GM12873 (cell line): ENCODE results near the gene PCSK9.

Experiments
- TF ChIP-seq, protein P1 (sequence below): IDR thresholded peaks from 2 replicates; pipeline ENCODE4 v1.5.1; 2012; ENCODE audit warnings: low read depth, mild to moderate bottlenecking, moderate library complexity, low read length, control low read depth; ENCODE audit not compliant: insufficient read depth; ENCODE audit errors: missing control alignments

PCSK9 gene

DNA sequence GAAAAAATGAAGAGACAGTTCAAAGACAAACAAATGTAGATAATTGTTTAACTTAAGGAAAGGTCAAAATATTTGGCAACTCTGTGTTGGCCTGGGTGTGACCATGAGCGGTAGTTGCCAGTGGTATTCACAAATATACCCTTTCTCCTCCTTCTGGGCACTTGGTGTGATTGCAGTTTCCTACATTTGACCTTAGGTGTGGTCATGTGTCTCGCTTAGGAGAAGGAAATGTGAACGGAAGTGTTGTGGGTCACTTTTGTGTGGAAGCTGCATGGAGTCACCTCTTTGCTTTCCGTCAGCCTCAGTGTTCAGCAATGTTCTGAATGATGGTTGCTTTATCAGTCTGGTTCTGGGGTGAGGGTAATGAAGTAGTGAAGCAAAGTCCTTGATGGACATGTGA is 3.4 kb upstream of the PCSK9 start:
- TF ChIP-seq, protein P1, sequence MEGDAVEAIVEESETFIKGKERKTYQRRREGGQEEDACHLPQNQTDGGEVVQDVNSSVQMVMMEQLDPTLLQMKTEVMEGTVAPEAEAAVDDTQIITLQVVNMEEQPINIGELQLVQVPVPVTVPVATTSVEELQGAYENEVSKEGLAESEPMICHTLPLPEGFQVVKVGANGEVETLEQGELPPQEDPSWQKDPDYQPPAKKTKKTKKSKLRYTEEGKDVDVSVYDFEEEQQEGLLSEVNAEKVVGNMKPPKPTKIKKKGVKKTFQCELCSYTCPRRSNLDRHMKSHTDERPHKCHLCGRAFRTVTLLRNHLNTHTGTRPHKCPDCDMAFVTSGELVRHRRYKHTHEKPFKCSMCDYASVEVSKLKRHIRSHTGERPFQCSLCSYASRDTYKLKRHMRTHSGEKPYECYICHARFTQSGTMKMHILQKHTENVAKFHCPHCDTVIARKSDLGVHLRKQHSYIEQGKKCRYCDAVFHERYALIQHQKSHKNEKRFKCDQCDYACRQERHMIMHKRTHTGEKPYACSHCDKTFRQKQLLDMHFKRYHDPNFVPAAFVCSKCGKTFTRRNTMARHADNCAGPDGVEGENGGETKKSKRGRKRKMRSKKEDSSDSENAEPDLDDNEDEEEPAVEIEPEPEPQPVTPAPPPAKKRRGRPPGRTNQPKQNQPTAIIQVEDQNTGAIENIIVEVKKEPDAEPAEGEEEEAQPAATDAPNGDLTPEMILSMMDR: peak; percentile 16

DNA sequence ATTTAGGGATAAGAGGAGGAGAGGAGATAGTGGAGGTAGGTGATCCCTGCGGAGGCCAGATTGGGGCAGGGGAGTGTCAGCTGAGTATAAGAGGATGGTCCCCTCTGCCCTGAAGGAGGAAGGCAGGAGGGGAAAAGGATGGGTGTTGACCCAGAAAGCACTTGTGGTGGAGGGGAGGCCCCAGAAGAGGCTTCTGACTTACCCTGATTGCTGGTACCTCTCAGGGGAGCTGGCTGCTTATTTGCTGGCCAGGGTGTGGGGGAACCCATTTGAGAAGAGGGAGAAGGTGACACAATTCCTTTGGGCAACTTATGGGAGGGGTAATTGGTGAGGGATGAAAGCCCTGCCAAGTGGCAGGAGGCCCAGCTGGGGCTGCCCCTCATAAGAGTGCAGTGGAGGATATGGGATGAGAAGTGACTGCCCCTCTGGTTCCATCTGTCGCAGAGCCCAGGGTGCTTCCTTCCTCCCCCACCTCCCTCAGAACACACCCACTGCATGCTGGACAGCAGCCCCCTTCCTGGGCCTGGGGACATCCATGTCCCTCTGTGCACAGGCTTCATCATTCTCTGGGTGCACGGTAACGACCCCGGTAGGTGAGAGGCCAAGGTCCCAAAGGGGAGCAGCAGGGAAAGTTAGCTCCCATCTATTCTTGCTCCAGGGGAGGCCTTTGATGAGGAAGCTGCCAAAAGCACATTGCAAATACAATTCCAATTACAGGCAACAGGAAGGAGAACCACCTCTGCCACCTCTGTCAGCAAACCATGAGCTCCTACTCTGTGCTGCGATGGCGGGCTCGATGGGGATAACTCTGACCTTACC is 1.4 kb upstream of the PCSK9 start:
- TF ChIP-seq, protein P1: no peak

DNA sequence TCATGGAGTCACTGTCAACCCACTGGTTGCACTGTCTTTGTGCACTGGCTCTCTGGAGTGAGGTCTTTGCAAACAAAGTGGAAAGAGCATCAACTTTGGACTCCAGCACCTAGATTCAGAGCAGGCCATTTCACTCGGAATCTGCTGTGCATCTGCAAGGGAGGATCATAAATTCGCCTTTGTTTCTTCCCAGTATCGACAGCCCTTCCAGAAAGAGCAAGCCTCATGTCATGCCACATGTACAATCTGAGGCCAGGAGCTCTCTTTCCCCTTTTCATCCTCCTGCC is 853 bp upstream of the PCSK9 start:
- TF ChIP-seq, protein P1: no peak

DNA sequence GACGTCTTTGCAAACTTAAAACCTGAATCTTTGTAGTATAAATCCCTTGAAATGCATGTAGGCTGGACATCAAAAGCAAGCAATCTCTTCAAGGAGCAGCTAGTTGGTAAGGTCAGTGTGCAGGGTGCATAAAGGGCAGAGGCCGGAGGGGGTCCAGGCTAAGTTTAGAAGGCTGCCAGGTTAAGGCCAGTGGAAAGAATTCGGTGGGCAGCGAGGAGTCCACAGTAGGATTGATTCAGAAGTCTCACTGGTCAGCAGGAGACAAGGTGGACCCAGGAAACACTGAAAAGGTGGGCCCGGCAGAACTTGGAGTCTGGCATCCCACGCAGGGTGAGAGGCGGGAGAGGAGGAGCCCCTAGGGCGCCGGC is 390 bp upstream of the PCSK9 start:
- TF ChIP-seq, protein P1: no peak

DNA sequence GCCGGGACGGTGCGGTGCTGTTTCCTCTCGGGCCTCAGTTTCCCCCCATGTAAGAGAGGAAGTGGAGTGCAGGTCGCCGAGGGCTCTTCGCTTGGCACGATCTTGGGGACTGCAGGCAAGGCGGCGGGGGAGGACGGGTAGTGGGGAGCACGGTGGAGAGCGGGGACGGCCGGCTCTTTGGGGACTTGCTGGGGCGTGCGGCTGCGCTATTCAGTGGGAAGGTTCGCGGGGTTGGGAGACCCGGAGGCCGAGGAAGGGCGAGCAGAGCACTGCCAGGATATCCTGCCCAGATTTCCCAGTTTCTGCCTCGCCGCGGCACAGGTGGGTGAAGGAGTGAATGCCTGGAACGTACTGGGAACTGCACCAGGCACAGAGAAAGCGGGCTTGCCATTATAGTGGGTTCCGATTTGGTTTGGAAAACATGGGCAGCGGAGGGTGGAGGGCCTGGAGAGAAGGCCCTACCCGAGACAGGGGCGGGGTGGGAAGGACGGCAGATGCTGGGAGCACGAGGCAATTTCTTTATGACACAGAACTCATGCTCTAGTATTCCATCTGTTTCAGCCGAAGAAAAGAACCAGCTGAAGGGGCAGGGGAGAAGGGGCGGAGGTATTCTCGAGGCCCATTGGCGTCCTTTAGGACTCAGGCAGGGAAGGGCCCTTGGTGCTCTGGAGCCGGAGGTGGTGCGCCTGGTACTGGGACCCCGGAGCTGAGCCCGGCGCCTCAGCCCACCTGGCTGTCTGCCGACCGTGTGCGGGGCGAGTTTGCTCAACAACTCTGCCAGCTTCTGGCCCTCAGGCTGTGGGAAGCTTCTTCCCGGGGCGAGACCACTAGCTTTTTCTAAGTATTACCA is 960 bp downstream of the PCSK9 start:
- TF ChIP-seq, protein P1: no peak

DNA sequence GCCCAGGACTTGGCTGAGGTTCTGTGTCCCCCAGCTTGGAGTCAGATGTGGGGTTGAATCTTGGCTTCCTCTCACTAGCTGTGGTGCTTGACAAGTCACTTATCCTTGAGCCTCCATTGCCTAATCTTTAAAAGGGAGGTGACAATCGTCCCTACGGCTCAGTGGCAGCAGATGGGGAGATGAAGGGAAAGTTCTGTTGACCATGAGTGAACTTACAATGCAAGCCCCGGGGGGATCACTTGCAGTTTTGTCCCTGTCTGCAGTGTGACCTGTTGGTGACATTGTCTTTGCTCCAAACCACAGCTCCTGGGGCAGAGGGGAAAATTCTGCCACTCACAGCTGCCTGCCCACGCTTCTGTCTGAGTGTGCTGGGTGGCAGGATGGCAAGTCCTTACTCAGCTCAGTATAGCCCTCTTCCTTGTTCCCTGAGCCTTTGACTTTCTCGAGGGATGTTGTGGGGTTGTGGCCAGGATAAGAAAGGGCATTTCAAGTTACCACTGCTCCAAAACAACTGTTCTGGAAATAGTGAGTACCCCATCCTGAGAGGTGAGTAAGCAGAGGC is 1.7 kb downstream of the PCSK9 start:
- TF ChIP-seq, protein P1: no peak

DNA sequence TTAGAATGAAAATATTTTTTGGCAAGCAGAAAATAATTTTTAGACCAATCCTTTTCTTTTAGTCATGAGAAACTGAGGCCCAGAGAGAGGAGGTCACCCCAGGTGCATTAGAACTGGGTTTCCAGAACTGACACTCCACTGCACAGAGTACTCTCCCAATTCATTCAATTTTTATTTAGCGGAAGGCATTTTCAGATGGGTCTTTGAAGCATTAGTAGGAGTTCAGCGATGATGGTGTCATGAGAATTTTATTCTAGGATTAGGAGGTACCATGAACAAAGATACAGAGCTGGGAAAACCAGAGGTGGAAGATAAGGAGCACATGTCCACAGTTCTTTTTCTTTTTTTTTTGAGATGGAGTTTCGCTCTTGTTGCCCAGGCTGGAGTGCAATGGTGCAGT is 2.3 kb downstream of the PCSK9 start:
- TF ChIP-seq, protein P1: no peak
